ENCODE measurements around the gene NECAB2.
"Not testable (repeated sequence)": the region's sequence is repeated elsewhere in the genome, so short reads cannot be mapped to it uniquely, and the experiment has no call there.

The NECAB2 gene

GRCh38 chr16:83948914-83949723 lies 18.9 kb upstream of the NECAB2 start:
- FAIRE-seq (no peak), DNase-seq (ENCODE audit: extremely low spot score, insufficient read length, low read depth) (no peak)

GRCh38 chr16:83949724-83950001 lies 18.4 kb upstream of the NECAB2 start:
- no peak for FAIRE-seq
- no peak for DNase-seq (ENCODE audit: extremely low spot score, insufficient read length, low read depth)

GRCh38 chr16:83950862-83951399 lies 17.1 kb upstream of the NECAB2 start:
- not testable (repeated sequence) for DNase-seq (ENCODE audit: extremely low spot score, insufficient read length, low read depth); FAIRE-seq

- DNase-seq (ENCODE audit: extremely low spot score, insufficient read length, low read depth), result no peak
- no peak for FAIRE-seq
Measured at GRCh38 chr16:83951544-83951943, 16.5 kb upstream of the NECAB2 start.

GRCh38 chr16:83952587-83952939 lies 15.5 kb upstream of the NECAB2 start:
- FAIRE-seq (no peak), DNase-seq (ENCODE audit: extremely low spot score, insufficient read length, low read depth) (no peak)

- DNase-seq (ENCODE audit: extremely low spot score, insufficient read length, low read depth) (peak; percentile 71), FAIRE-seq (peak; percentile 5)
Measured at GRCh38 chr16:83952940-83953795, 14.9 kb upstream of the NECAB2 start, which contains the start of gene OSGIN1. OSGIN1 (plus strand) TSS chr16:83953240; CDS start chr16:83957672, 4,432 bp downstream.

GRCh38 chr16:83953796-83954576 lies 14.1 kb upstream of the NECAB2 start:
- FAIRE-seq (no peak), DNase-seq (ENCODE audit: extremely low spot score, insufficient read length, low read depth) (no peak)

GRCh38 chr16:83954577-83955016 lies 13.4 kb upstream of the NECAB2 start:
- DNase-seq (ENCODE audit: extremely low spot score, insufficient read length, low read depth), result no peak
- no peak for FAIRE-seq

- no peak for FAIRE-seq
- no peak for DNase-seq (ENCODE audit: extremely low spot score, insufficient read length, low read depth)
Measured at GRCh38 chr16:83955218-83956130, 12.6 kb upstream of the NECAB2 start.

- FAIRE-seq, result peak; percentile 56
Measured at GRCh38 chr16:83956336-83957289, 11.4 kb upstream of the NECAB2 start.

GRCh38 chr16:83957296-83957855 lies 10.7 kb upstream of the NECAB2 start:
- DNase-seq (ENCODE audit: extremely low spot score, insufficient read length, low read depth) (no peak), FAIRE-seq (no peak)

More at GRCh38 chr16:83956336-83957289, 11.4 kb upstream of the NECAB2 start:
- peak; percentile 58 for DNase-seq (ENCODE audit: extremely low spot score, insufficient read length, low read depth)

GRCh38 chr16:83958137-83958845 lies 9.8 kb upstream of the NECAB2 start:
- FAIRE-seq (no peak), DNase-seq (ENCODE audit: extremely low spot score, insufficient read length, low read depth) (no peak)

- DNase-seq (ENCODE audit: extremely low spot score, insufficient read length, low read depth) (no peak), FAIRE-seq (no peak)
Measured at GRCh38 chr16:83958846-83959565, 9.0 kb upstream of the NECAB2 start.

- DNase-seq (ENCODE audit: extremely low spot score, insufficient read length, low read depth) (no peak), FAIRE-seq (no peak)
Measured at GRCh38 chr16:83959656-83960434, 8.2 kb upstream of the NECAB2 start.

- FAIRE-seq (no peak), DNase-seq (ENCODE audit: extremely low spot score, insufficient read length, low read depth) (no peak)
Measured at GRCh38 chr16:83960521-83961249, 7.4 kb upstream of the NECAB2 start.
